Parathyroid adenoma (tissue), 2 donors: ENCODE data around the gene HID1.

Experiments used
- H2AFZ ChIP-seq: fragments of 300-600 bp; sonication (generic); one replicate; pipeline ENCODE4 v1.7.0; 2017; ENCODE audit warnings: antibody characterized with exemption, mild to moderate bottlenecking
- H3K27ac ChIP-seq: fragments of 300-600 bp; sonication (generic); one replicate; pipeline ENCODE4 v1.7.0; 2017
- H3K27me3 ChIP-seq: fragments of 300-600 bp; sonication (generic); one replicate; pipeline ENCODE4 v1.7.0; 2017; ENCODE audit warnings: low read length; ENCODE audit not compliant: control insufficient read depth, insufficient read depth
- H3K36me3 ChIP-seq: fragments of 300-600 bp; sonication (generic); one replicate; pipeline ENCODE4 v1.7.0; 2017; ENCODE audit warnings: low read length; ENCODE audit not compliant: control insufficient read depth, insufficient read depth
- H3K4me1 ChIP-seq: fragments of 300-600 bp; sonication (generic); one replicate; pipeline ENCODE4 v1.7.0; 2017; ENCODE audit warnings: control low read depth
- H3K4me2 ChIP-seq: fragments of 300-600 bp; sonication (generic); one replicate; pipeline ENCODE4 v1.7.0; 2017; ENCODE audit warnings: low read length
- H3K4me3 ChIP-seq: fragments of 300-600 bp; sonication (generic); one replicate; pipeline ENCODE4 v1.7.0; 2017; ENCODE audit warnings: low read depth, low read length
- H3K79me2 ChIP-seq: fragments of 300-600 bp; sonication (generic); one replicate; pipeline ENCODE4 v1.7.0; 2017; ENCODE audit warnings: control low read depth
- H3K9ac ChIP-seq: fragments of 300-600 bp; sonication (generic); one replicate; pipeline ENCODE4 v1.7.0; 2017; ENCODE audit warnings: mild to moderate bottlenecking
- H3K9me3 ChIP-seq: fragments of 300-600 bp; sonication (generic); one replicate; pipeline ENCODE4 v1.7.0; 2017; ENCODE audit warnings: low read length; ENCODE audit not compliant: control insufficient read depth
- TF ChIP-seq, protein P1 (sequence below): fragments of 300-600 bp; sonication (generic); IDR thresholded peaks from one replicate; pipeline ENCODE4 v1.7.0; 2017; ENCODE audit warnings: antibody characterized with exemption, mild to moderate bottlenecking
- donor health status: primary hyperparathyroidism.

The HID1 gene

DNA sequence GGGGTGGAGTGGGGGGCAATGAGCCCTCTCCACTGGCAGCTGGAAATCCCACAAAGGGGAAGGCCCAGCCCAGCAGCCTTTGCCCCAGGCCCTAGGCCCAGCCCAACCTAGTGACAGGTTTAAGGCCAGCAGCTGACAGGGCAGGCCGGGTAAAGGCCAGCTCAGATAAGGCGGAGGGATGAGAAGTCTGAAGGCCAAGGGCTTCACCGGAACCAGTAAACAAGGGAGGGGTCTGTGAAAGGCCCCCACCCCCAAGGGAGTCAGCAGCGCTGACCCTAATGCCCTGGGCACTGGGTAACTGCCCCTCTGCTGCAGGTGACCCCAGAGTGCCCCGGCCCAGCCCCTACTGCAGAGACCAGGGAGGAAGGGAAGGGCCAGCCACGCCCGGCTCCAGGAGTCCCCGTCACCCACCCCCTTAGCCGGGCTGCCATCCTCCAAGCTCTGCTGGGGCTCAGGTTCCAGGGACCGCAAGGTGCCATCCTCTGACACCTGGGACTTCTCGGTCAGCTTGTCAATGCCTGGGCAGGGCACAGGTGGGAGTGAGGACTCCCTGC, 19.3 kb downstream of the HID1 start:
- no peaks in the 10 kb centered on the region for H3K79me2 ChIP-seq
- no peak overlapping the region for H3K4me3 ChIP-seq
- no peaks in the 10 kb centered on the region for H3K27me3 ChIP-seq
- no peak overlapping the region for H3K27ac ChIP-seq
- no peak overlapping the region for H2AFZ ChIP-seq
- TF ChIP-seq, protein P1, sequence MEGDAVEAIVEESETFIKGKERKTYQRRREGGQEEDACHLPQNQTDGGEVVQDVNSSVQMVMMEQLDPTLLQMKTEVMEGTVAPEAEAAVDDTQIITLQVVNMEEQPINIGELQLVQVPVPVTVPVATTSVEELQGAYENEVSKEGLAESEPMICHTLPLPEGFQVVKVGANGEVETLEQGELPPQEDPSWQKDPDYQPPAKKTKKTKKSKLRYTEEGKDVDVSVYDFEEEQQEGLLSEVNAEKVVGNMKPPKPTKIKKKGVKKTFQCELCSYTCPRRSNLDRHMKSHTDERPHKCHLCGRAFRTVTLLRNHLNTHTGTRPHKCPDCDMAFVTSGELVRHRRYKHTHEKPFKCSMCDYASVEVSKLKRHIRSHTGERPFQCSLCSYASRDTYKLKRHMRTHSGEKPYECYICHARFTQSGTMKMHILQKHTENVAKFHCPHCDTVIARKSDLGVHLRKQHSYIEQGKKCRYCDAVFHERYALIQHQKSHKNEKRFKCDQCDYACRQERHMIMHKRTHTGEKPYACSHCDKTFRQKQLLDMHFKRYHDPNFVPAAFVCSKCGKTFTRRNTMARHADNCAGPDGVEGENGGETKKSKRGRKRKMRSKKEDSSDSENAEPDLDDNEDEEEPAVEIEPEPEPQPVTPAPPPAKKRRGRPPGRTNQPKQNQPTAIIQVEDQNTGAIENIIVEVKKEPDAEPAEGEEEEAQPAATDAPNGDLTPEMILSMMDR: no peak
- no peaks in the 10 kb centered on the region for H3K9me3 ChIP-seq
- no peak overlapping the region for H3K9ac ChIP-seq
- H3K4me2 ChIP-seq: no peak overlapping the region
- no peaks in the 10 kb centered on the region for H3K4me1 ChIP-seq
- no peaks in the 10 kb centered on the region for H3K36me3 ChIP-seq

- H3K4me2 ChIP-seq: no peak overlapping the region
- no peak overlapping the region for H3K9ac ChIP-seq
- no peak overlapping the region for H3K4me3 ChIP-seq
- H2AFZ ChIP-seq: no peak overlapping the region
- H3K27me3 ChIP-seq: no peaks in the 10 kb centered on the region
- H3K36me3 ChIP-seq: no peaks in the 10 kb centered on the region
- TF ChIP-seq, protein P1: no peak
- H3K9me3 ChIP-seq: no peaks in the 10 kb centered on the region
- no peaks in the 10 kb centered on the region for H3K4me1 ChIP-seq
- no peak overlapping the region for H3K27ac ChIP-seq
- no peaks in the 10 kb centered on the region for H3K79me2 ChIP-seq
Observed at GRCh38 chr17:74952431-74953133, 20.0 kb downstream of the HID1 start.

- H3K9me3 ChIP-seq: no peaks in the 10 kb centered on the region
- TF ChIP-seq, protein P1: no peak
- no peak overlapping the region for H3K4me3 ChIP-seq
- H3K27ac ChIP-seq: no peak overlapping the region
- H3K27me3 ChIP-seq: no peaks in the 10 kb centered on the region
- H3K79me2 ChIP-seq: no peaks in the 10 kb centered on the region
- H3K4me2 ChIP-seq: no peak overlapping the region
- H3K36me3 ChIP-seq: no peaks in the 10 kb centered on the region
- no peak overlapping the region for H3K9ac ChIP-seq
- no peaks in the 10 kb centered on the region for H3K4me1 ChIP-seq
- H2AFZ ChIP-seq: no peak overlapping the region
Observed at GRCh38 chr17:74951680-74952421, 20.7 kb downstream of the HID1 start.

GRCh38 chr17:74951065-74951464, 21.5 kb downstream of the HID1 start:
- H3K27me3 ChIP-seq: no peaks in the 10 kb centered on the region
- H3K4me1 ChIP-seq: no peaks in the 10 kb centered on the region
- H3K9me3 ChIP-seq: no peaks in the 10 kb centered on the region
- no peak overlapping the region for H3K4me2 ChIP-seq
- H3K27ac ChIP-seq: no peak overlapping the region
- TF ChIP-seq, protein P1: no peak
- H3K79me2 ChIP-seq: no peaks in the 10 kb centered on the region
- H2AFZ ChIP-seq: no peak overlapping the region
- no peaks in the 10 kb centered on the region for H3K36me3 ChIP-seq
- H3K4me3 ChIP-seq: no peak overlapping the region
- H3K9ac ChIP-seq: no peak overlapping the region
